Panc1 (cell line): ENCODE measurements around the gene NAA11. TPM values are rescaled to one million over a fixed set of nuclear protein-coding genes. Genes with fewer than 3 reads are reported as not detected.

Experiments used
- ATAC-seq: fragments of 200-7000 bp; cut with Tn5 transposase; 2 replicates; pipeline ENCODE4 v1.9.1; 2020; ENCODE audit warnings: mild to moderate bottlenecking, moderate library complexity
- BruUV-seq: library from RNA; stranded (reverse); fragments of 400-500 nt; replicated peaks from 2 replicates; lab custom pipeline; 2021; lab: Mats Ljungman, UMichigan
- CTCF ChIA-PET: fragments of 300-600 bp; sonication (Branson Sonifier 250); formaldehyde crosslinking; loops from one replicate; lab custom pipeline; 2022; ENCODE audit warnings: antibody characterized with exemption; lab: Charles Lee
- POLR2A ChIA-PET: fragments of 300-600 bp; sonication (Branson Sonifier 250); formaldehyde crosslinking; loops from one replicate; lab custom pipeline; 2022; ENCODE audit warnings: antibody characterized with exemption; lab: Charles Lee
- DNase-seq: peaks from one replicate; pipeline ENCODE4 v3.0.0-alpha.2; 2010; ENCODE audit warnings: low read depth, low spot score
- H3K27ac ChIP-seq: 2 replicates; pipeline ENCODE4 v1.5.1; 2011; ENCODE audit warnings: mild to moderate bottlenecking, low read length, inconsistent platforms
- H3K27me3 ChIP-seq: fragments of 200-500 bp; sonication (Bioruptor generic); 2 replicates; pipeline ENCODE4 v1.6.0; 2014; ENCODE audit warnings: low read length, inconsistent platforms; ENCODE audit not compliant: control insufficient read depth, insufficient read depth
- H3K36me3 ChIP-seq: fragments of 200-500 bp; sonication (Bioruptor generic); 2 replicates; pipeline ENCODE4 v1.5.1; 2014; ENCODE audit warnings: inconsistent platforms, mild to moderate bottlenecking, low read length, moderate library complexity; ENCODE audit not compliant: control insufficient read depth, insufficient read depth
- H3K4me1 ChIP-seq: 2 replicates; pipeline ENCODE4 v1.5.1; 2011; ENCODE audit warnings: inconsistent platforms, mild to moderate bottlenecking, low read length, moderate library complexity; ENCODE audit not compliant: control insufficient read depth, insufficient read depth
- H3K4me3 ChIP-seq, 2 experiments: 2 replicates each; pipeline ENCODE4 v1.5.1; 2011 to 2012; ENCODE audit warnings: low read depth in 2 of 2, low read length in 2 of 2, mild to moderate bottlenecking in 2 of 2, inconsistent platforms in 1 of 2, moderate library complexity in 1 of 2
- H3K9me3 ChIP-seq: fragments of 200-500 bp; sonication (Bioruptor generic); 2 replicates; pipeline ENCODE4 v1.5.1; 2014; ENCODE audit warnings: low read depth, mild to moderate bottlenecking, inconsistent platforms, low read length, moderate library complexity; ENCODE audit not compliant: control insufficient read depth, insufficient read depth
- CTCF ChIP-seq: fragments of 450-650 bp; IDR thresholded peaks from 2 replicates; pipeline ENCODE4 v1.5.1; 2017; ENCODE audit warnings: mild to moderate bottlenecking
- POLR2AphosphoS5 ChIP-seq: IDR thresholded peaks from 2 replicates; pipeline ENCODE4 v1.6.1; 2012; ENCODE audit warnings: mild to moderate bottlenecking, low read depth, low read length, moderate library complexity
- REST ChIP-seq, 2 experiments: IDR thresholded peaks; 2 replicates each; pipeline ENCODE4 v1.6.1; 2011 to 2012; ENCODE audit warnings: low read depth in 2 of 2, control low read depth in 1 of 2, low read length in 1 of 2, mild to moderate bottlenecking in 1 of 2, moderate library complexity in 1 of 2; ENCODE audit not compliant: insufficient read depth in 1 of 2
- SIN3A ChIP-seq: IDR thresholded peaks from 2 replicates; pipeline ENCODE4 v1.6.1; 2012; ENCODE audit warnings: low read depth, mild to moderate bottlenecking, low read length, moderate library complexity, borderline replicate concordance; ENCODE audit not compliant: insufficient read depth
- TCF7L2 ChIP-seq: IDR thresholded peaks from 2 replicates; pipeline ENCODE4 v1.6.1; 2011; ENCODE audit warnings: mild to moderate bottlenecking, low read depth, low read length, inconsistent platforms
- in situ Hi-C: cut with HindIII; loops from 2 replicates; pipeline ENCODE4 v1.10.0; 2016; ENCODE audit warnings: low sequenced_read_pairs, low pct_unique_long_range_greater_than_20kb
- intact Hi-C: fragments of 100-400 bp; cut with micrococcal nuclease; formaldehyde crosslinking; loops from one replicate; pipeline ENCODE4 v1.10.0; 2022; ENCODE audit not compliant: unreplicated experiment
- total RNA-seq: library from RNA; stranded (reverse); gene quantifications from one replicate; pipeline ENCODE4 v1.2.1, GENCODE V29; 2021; ENCODE audit not compliant: unreplicated experiment

Gene NAA11
- total RNA-seq, 1 experiment from 2014 or later, result not detected

GRCh38 chr4:79331126-79331876 is 5.4 kb upstream of the NAA11 start:
- no peak overlapping the region for H3K4me3 ChIP-seq
- TF ChIP-seq TCF7L2, result no peak
- TF ChIP-seq CTCF, result no peak
- TF ChIP-seq SIN3A, result no peak
- TF ChIP-seq POLR2AphosphoS5, result no peak
- no peak for TF ChIP-seq REST (IDR thresholded peaks at IDR 0.05; ENCODE audit: insufficient read depth in 1 of 2, low read depth in 2 of 2, low read length in 1 of 2)
- no peaks in the 10 kb centered on the region for H3K9me3 ChIP-seq
- H3K4me1 ChIP-seq, result no peaks in the 10 kb centered on the region
- DNase-seq (no peak), ATAC-seq (no peak)
- intact Hi-C loops, result no loop called here
- ChIA-PET CTCF (no interaction called here), POLR2A (no interaction called here)
- BruUV-seq, result no TSS peak
- in situ Hi-C loops, result no loop called here
- H3K27me3 ChIP-seq, result no peaks in the 10 kb centered on the region
- H3K36me3 ChIP-seq, result no peaks in the 10 kb centered on the region
- no peak overlapping the region for H3K27ac ChIP-seq

GRCh38 chr4:79330720-79331119 is 4.9 kb upstream of the NAA11 start:
- ChIA-PET CTCF (no interaction called here), POLR2A (no interaction called here)
- H3K27ac ChIP-seq, result no peak overlapping the region
- H3K4me1 ChIP-seq, result no peaks in the 10 kb centered on the region
- no peak for DNase-seq
- no peaks in the 10 kb centered on the region for H3K9me3 ChIP-seq
- H3K36me3 ChIP-seq, result no peaks in the 10 kb centered on the region
- ATAC-seq, result no peak
- no peaks in the 10 kb centered on the region for H3K27me3 ChIP-seq
- TF ChIP-seq REST (IDR thresholded peaks at IDR 0.05; ENCODE audit: insufficient read depth in 1 of 2, low read depth in 2 of 2, low read length in 1 of 2) (no peak), CTCF (no peak), SIN3A (no peak), POLR2AphosphoS5 (no peak), TCF7L2 (no peak)
- H3K4me3 ChIP-seq, result no peak overlapping the region
- in situ Hi-C loops (no loop called here), intact Hi-C loops (no loop called here)
- BruUV-seq, result no TSS peak
